Left ventricle myocardium inferior (tissue), 1 donor: ENCODE results near the gene TRMT2A. TPM values are rescaled to one million over a fixed set of nuclear protein-coding genes. Genes with fewer than 3 reads are reported as not detected.
A peak's percentile ranks its signal among the peaks of the same experiment; 100 is the strongest.

ENCODE experiments used
- DNase-seq: peaks from one replicate; pipeline ENCODE4 v3.0.0-alpha.2; 2020
- H3K27ac ChIP-seq: fragments of 200-600 bp; replicated peaks from 2 replicates; pipeline ENCODE4 v1.8.0; 2021
- H3K27me3 ChIP-seq: fragments of 200-600 bp; 2 replicates; pipeline ENCODE4 v1.8.0; 2021; ENCODE audit warnings: low read depth
- H3K36me3 ChIP-seq: fragments of 200-600 bp; 2 replicates; pipeline ENCODE4 v1.8.0; 2021
- H3K4me1 ChIP-seq: fragments of 200-600 bp; 2 replicates; pipeline ENCODE4 v1.8.0; 2021
- H3K4me3 ChIP-seq: fragments of 200-600 bp; 2 replicates; pipeline ENCODE4 v1.8.0; 2021; ENCODE audit warnings: mild to moderate bottlenecking, moderate library complexity
- H3K9me3 ChIP-seq: fragments of 200-600 bp; replicated peaks from 2 replicates; pipeline ENCODE4 v1.8.0; 2021
- intact Hi-C: fragments of 100-400 bp; cut with micrococcal nuclease; formaldehyde crosslinking; loops from one replicate; pipeline ENCODE4 v1.11.0; 2022
- total RNA-seq: library from RNA; stranded (reverse); fragmentation: NEBNext Ultra II Directional; extraction: Animal tissue kit (Norgen Biotek cat#: 25700); gene quantifications from one replicate; pipeline ENCODE4 v1.2.1, GENCODE V29; 2021
- TF ChIP-seq, protein P1 (sequence below): fragments of 200-600 bp; IDR thresholded peaks from 2 replicates; pipeline ENCODE4 v1.8.0; 2021; ENCODE audit warnings: antibody characterized with exemption, mild to moderate bottlenecking, borderline replicate concordance
- donor health status: DM: no; HTN: yes; CAD: no; lungs with severe emphysema.

The TRMT2A gene
- total RNA-seq, 1 donor from 2014 or later, result 27.8 TPM

DNA sequence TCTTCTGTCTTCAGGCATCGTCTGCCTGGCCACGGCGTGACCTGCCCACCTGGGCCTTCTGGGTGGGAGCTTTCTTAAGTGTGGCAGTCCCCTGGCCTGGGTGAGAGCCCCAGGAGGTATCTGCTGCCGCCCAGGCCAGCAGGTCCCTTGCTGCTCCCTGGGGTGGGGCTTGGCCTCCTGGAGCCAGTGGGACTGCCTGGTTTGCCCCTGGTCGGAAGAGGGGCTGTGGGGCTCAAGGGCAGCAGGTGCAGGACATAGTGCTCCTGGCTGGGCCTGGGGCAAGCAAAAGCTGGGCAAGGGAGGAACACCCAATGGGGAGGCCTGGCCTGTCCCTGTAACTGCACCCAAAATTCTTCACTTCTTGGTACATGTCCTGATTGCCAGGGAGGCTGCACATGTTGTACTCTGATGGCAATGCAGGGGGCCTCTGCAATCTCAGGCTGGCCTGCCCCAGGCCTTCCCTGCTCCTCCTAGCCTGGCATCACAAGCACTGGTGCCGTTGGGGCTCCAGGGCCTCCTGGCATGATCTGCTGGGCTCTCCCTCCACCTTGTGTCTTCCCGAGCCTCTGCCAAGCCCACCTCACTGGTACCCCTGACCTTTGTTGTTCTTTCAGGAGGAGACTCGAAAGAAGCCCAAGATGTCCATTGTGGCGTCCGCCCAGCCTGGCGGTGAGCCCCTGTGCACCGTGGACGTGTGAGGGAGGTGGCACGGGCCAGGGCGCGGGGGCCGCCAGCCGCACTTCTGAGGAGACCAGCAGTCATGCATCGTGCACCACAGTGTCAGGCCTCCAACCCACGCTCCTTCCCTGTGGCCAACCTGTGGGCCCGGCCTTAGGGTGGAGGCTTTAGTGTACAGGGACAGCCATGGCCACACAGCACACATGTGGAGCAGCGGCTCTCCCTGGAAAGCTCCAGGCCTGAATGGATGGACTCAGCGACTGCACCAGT, 7.3 kb downstream of the TRMT2A start:
- no peaks in the 10 kb centered on the region for H3K9me3 ChIP-seq
- no peak overlapping the region for H3K27ac ChIP-seq
- peaks cover 97% of the 10 kb centered on the region for H3K36me3 ChIP-seq
- intact Hi-C loops, result no loop called here
- no peaks in the 10 kb centered on the region for H3K27me3 ChIP-seq
- no peak overlapping the region for H3K4me3 ChIP-seq
- TF ChIP-seq, protein P1, sequence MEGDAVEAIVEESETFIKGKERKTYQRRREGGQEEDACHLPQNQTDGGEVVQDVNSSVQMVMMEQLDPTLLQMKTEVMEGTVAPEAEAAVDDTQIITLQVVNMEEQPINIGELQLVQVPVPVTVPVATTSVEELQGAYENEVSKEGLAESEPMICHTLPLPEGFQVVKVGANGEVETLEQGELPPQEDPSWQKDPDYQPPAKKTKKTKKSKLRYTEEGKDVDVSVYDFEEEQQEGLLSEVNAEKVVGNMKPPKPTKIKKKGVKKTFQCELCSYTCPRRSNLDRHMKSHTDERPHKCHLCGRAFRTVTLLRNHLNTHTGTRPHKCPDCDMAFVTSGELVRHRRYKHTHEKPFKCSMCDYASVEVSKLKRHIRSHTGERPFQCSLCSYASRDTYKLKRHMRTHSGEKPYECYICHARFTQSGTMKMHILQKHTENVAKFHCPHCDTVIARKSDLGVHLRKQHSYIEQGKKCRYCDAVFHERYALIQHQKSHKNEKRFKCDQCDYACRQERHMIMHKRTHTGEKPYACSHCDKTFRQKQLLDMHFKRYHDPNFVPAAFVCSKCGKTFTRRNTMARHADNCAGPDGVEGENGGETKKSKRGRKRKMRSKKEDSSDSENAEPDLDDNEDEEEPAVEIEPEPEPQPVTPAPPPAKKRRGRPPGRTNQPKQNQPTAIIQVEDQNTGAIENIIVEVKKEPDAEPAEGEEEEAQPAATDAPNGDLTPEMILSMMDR, result no peak
- H3K4me1 ChIP-seq, result peaks cover 12% of the 10 kb centered on the region
- peak; percentile 13 for DNase-seq

DNA sequence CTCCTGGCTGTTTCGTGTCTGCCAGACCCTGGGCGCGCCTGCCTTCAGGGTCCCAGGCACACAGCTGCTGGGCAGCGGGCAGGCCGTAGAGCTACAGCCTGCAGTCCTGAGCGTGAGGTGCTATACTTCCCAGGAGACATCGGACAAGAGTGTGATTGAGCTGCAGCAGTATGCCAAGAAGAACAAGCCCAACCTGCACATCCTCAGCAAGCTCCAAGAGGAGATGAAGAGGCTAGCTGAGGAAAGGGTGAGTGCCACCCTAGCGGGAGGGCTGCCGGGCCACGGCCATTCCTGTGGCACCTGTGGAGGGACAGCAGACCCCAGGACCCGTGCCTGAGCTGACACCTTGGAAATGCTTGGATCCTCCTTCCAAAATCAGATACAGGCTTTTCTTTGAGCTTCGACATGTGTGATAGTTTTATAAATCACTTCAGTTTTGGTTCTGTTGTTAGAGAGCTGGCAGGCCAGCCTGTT, 8.2 kb downstream of the TRMT2A start:
- no peak for DNase-seq
- Histone ChIP-seq H3K4me3 (no peak overlapping the region), H3K27me3 (no peaks in the 10 kb centered on the region), H3K27ac (no peak overlapping the region), H3K4me1 (peaks cover 12% of the 10 kb centered on the region), H3K36me3 (peaks cover 95% of the 10 kb centered on the region), H3K9me3 (no peaks in the 10 kb centered on the region)
- TF ChIP-seq, protein P1, result no peak
- intact Hi-C loops, result no loop called here

DNA sequence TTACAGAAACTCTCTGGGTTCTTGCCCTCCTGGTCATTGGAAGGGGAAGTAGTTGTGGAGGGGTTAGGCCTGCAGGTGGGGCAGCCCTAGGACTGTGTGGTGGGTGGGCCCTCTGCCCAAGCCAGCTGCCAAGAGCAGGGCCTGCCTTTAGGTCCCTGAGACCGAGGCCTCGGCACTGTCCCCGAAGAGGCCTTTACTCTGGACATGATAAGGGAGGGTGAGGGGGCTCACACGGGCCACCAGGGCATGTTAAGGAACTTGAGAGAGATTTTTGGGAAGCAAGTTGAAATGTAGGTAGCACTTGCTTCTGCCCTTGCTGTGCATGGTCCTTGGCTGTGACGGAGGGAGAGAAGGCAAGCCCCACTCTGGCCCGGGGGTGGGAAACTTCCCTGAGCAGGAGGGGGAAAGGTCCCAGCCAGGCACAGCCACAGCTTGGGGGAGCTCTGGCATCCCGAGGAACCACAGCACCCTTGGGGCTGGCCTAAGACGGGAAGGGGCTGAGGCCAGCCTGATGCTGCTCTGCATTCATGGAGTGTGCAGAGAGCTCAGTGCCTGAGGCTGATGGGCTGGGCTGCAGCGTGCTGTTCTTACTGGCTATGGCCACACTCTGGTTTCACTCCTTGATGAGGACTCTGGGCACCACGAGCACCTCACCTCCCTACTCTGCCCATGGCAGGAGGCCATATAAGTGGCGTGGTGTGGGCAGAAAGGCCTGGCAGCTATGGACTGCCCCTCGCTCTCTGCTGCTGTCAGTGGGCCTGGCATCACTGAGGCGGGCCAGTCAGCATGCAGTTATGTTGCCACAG, 8.9 kb downstream of the TRMT2A start:
- H3K4me1 ChIP-seq, result peaks cover 12% of the 10 kb centered on the region
- no peaks in the 10 kb centered on the region for H3K9me3 ChIP-seq
- peaks cover 96% of the 10 kb centered on the region for H3K36me3 ChIP-seq
- intact Hi-C loops, result no loop called here
- no peak overlapping the region for H3K4me3 ChIP-seq
- peak; percentile 10 for DNase-seq
- no peak overlapping the region for H3K27ac ChIP-seq
- no peaks in the 10 kb centered on the region for H3K27me3 ChIP-seq
- TF ChIP-seq, protein P1, result no peak

DNA sequence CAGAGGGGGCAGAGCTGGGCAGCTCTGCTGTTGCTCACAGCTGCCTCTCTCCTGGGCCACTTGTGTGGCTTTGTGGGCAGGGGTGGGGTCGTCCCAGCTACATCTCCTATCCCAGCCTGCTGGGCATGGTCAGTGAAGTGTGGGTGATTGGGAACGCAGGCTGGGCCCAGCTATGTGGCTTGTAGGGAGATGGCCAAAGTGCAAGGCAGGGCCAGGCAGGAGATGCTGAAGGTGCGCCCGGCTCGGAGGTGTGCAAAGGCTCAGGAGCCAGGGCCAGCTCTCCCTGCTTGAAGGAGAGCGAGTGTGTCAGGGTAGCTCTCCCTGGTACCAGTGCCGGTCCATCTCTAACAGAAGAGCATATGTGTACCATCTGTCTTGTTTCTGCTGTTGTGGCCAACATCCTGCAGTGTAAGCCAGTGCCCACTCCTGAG, 9.5 kb downstream of the TRMT2A start:
- intact Hi-C loops, result no loop called here
- TF ChIP-seq, protein P1, result no peak
- Histone ChIP-seq H3K4me1 (peaks cover 12% of the 10 kb centered on the region), H3K27me3 (no peaks in the 10 kb centered on the region), H3K27ac (no peak overlapping the region), H3K4me3 (no peak overlapping the region), H3K9me3 (no peaks in the 10 kb centered on the region), H3K36me3 (peaks cover 92% of the 10 kb centered on the region)
- peak; percentile 7 for DNase-seq

DNA sequence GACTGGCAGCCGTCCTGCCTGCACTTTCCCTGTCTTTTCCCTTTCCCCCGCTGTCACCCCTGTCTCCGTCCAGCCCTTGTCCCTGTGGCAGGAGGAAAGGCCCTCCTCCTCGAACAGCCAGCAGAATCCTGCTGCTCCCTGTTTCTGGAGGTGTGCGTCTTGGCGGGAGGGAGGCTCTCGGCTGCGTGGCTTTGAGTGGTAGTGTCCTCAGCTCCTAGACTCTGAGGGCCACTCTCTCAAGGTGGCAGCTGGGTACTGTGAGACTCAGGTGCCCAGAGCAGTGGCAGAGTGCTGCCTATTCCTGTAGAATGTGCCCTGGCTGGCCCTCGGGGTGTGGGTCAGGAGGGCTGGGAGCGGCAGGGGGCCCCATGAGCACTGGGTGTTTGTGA, 10.2 kb downstream of the TRMT2A start:
- Histone ChIP-seq H3K9me3 (no peaks in the 10 kb centered on the region), H3K27me3 (no peaks in the 10 kb centered on the region), H3K36me3 (peaks cover 92% of the 10 kb centered on the region), H3K4me3 (no peak overlapping the region), H3K4me1 (peaks cover 5% of the 10 kb centered on the region), H3K27ac (no peak overlapping the region)
- TF ChIP-seq, protein P1, result no peak
- intact Hi-C loops, result no loop called here
- DNase-seq, result peak; percentile 12
